ENCODE data around the gene MTFR1L. TPM values are rescaled to one million over a fixed set of nuclear protein-coding genes. Genes with fewer than 3 reads are reported as not detected.

Gene MTFR1L
- polyA plus RNA-seq, 3 donors: 67.3 to 73.5 (median 69.9) TPM

- TF ChIP-seq CTCF (IDR thresholded peaks at IDR 0.05): no peak
- Histone ChIP-seq H3K4me1 (ENCODE audit: control insufficient read depth in 1 of 2, insufficient read depth in 2 of 2, low read length in 2 of 2) (peaks cover 13 to 16% of the 10 kb centered on the region in 2 donors), H3K79me2 (ENCODE audit: insufficient read depth, low read length) (no peaks in the 10 kb centered on the region), H3K9me3 (replicated peaks in 1 of 2; ENCODE audit: control insufficient read depth in 1 of 2, insufficient read depth in 1 of 2, low read length in 2 of 2) (no peaks in the 10 kb centered on the region), H3K27me3 (ENCODE audit: control insufficient read depth in 2 of 2, insufficient read depth in 2 of 2, low read length in 2 of 2) (no peaks in the 10 kb centered on the region), H3K9ac (ENCODE audit: insufficient read depth, low read length, poor library complexity, severe bottlenecking) (no peak overlapping the region), H3K36me3 (replicated peaks in 1 of 2; ENCODE audit: control insufficient read depth in 1 of 2, insufficient read depth in 2 of 2, low read length in 2 of 2) (no peaks in the 10 kb centered on the region), H2AFZ (ENCODE audit: insufficient read depth, low read depth, low read length, poor library complexity, severe bottlenecking) (no peak overlapping the region), H3K27ac (ENCODE audit: low read depth in 1 of 2, low read length in 2 of 2) (no peak overlapping the region), H3K4me3 (replicated peaks in 1 of 3; ENCODE audit: low read depth in 2 of 3, low read length in 3 of 3) (no peak overlapping the region), H4K20me1 (ENCODE audit: insufficient read depth, low read length) (no peaks in the 10 kb centered on the region), H3K4me2 (replicated peaks; ENCODE audit: extremely low read depth, low read length, poor library complexity, severe bottlenecking) (no peak overlapping the region)
- Mint-ChIP-seq H3K27me3 (ENCODE audit: low read depth in 3 of 3) (peaks cover 2 to 3% (median 2%) of the 10 kb centered on the region in 3 donors), H3K4me1 (peaks cover 23% of the 10 kb centered on the region), H3K9me3 (no peaks in the 10 kb centered on the region), H3K36me3 (peaks cover 0 to 3% of the 10 kb centered on the region in 2 donors), H3K4me3 (peak overlapping the region in 1 of 2 donors; percentile 5), H3K27ac (no peak overlapping the region)
- no peak for DNase-seq
- intact Hi-C loops (cut with micrococcal nuclease): no loop called here
- WGBS (ENCODE audit: insufficient coverage): 69% methylated on average over 16 of the region's 22 CpGs
Measured at GRCh38 chr1:25795946-25796810, 23.6 kb upstream of the MTFR1L start.

DNA sequence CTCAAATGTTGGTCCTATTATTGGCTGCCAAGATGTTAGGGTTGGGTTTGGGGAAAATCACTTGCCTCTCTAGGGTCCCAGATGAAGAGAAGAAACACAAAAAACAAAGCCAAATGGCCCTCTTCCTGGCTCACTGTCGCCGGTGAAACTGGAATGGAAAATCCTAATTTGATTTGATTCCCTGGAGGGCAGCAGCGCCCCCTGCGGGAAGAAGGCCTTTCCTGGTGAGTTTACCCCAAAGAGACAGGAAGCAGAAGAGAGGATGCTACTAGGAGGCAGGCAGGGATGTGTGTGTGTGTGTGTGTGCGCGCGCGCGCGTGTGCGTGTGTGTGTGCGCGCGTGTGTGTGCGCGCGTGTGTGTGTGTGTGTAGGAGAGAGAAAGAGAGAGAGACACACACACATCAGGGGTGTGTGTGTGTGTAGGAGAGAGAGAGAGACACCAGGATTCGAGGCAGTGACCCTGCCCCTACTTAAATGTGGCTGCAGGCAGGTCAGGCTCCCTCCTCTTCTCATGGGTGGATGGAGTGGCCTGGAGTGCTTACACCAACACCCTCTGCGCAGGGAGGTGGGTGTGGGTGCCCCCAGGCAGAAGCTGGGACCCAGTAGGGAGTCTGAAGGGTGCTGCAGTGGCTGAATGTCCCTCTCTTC, 22.8 kb upstream of the MTFR1L start:
- Histone ChIP-seq H3K9me3 (replicated peaks in 1 of 2; ENCODE audit: control insufficient read depth in 1 of 2, insufficient read depth in 1 of 2, low read length in 2 of 2) (no peaks in the 10 kb centered on the region), H3K27ac (ENCODE audit: low read depth in 1 of 2, low read length in 2 of 2) (no peak overlapping the region), H3K79me2 (ENCODE audit: insufficient read depth, low read length) (no peaks in the 10 kb centered on the region), H3K9ac (ENCODE audit: insufficient read depth, low read length, poor library complexity, severe bottlenecking) (no peak overlapping the region), H3K4me2 (replicated peaks; ENCODE audit: extremely low read depth, low read length, poor library complexity, severe bottlenecking) (peak overlapping the region; percentile 26), H4K20me1 (ENCODE audit: insufficient read depth, low read length) (no peaks in the 10 kb centered on the region), H3K4me1 (ENCODE audit: control insufficient read depth in 1 of 2, insufficient read depth in 2 of 2, low read length in 2 of 2) (peaks cover 13 to 16% of the 10 kb centered on the region in 2 donors), H2AFZ (ENCODE audit: insufficient read depth, low read depth, low read length, poor library complexity, severe bottlenecking) (peak overlapping the region; percentile 2), H3K27me3 (ENCODE audit: control insufficient read depth in 2 of 2, insufficient read depth in 2 of 2, low read length in 2 of 2) (no peaks in the 10 kb centered on the region), H3K36me3 (replicated peaks in 1 of 2; ENCODE audit: control insufficient read depth in 1 of 2, insufficient read depth in 2 of 2, low read length in 2 of 2) (no peaks in the 10 kb centered on the region), H3K4me3 (replicated peaks in 1 of 3; ENCODE audit: low read depth in 2 of 3, low read length in 3 of 3) (no peak overlapping the region)
- intact Hi-C loops (cut with micrococcal nuclease): no loop called here
- H3K27ac Mint-ChIP-seq: peak overlapping the region in 2 of 7 donors; percentile 33 to 50
- peak overlapping the region; percentile 1 to 54 for H3K4me3 Mint-ChIP-seq
- peaks cover 28% of the 10 kb centered on the region for H3K4me1 Mint-ChIP-seq
- DNase-seq: peak; percentile 58 to 67 (median 59)
- H3K27me3 Mint-ChIP-seq (ENCODE audit: low read depth in 3 of 3): peaks cover 2 to 3% (median 2%) of the 10 kb centered on the region in 3 donors
- H3K36me3 Mint-ChIP-seq: peaks cover 0 to 5% of the 10 kb centered on the region in 2 donors
- WGBS (ENCODE audit: insufficient coverage): 0% methylated on average over 4 of the region's 19 CpGs
- H3K9me3 Mint-ChIP-seq: no peaks in the 10 kb centered on the region
- TF ChIP-seq CTCF (IDR thresholded peaks at IDR 0.05): peak; percentile 71
